Lung (tissue), 12 donors: ENCODE data around the gene FCHO1. TPM values are rescaled to one million over a fixed set of nuclear protein-coding genes. Genes with fewer than 3 reads are reported as not detected.

Source experiments
- ATAC-seq: fragments of 200-7000 bp; cut with Tn5 transposase; one replicate; pipeline ENCODE4 v1.9.1; 2020; ENCODE audit warnings: moderate number of reproducible peaks; ENCODE audit not compliant: insufficient read depth, low FRiP score
- DNase-seq, 3 donors: peaks; one replicate each; pipeline ENCODE4 v3.0.0-alpha.2; 2013 to 2017
- H3K27ac ChIP-seq, 2 donors: one replicate each; pipeline ENCODE4 v1.5.1; 2013; ENCODE audit warnings: mild to moderate bottlenecking in 2 of 2, moderate library complexity in 2 of 2, control low read depth in 1 of 2, inconsistent platforms in 1 of 2, low read depth in 1 of 2, low read length in 1 of 2
- H3K27me3 ChIP-seq, 3 donors: one replicate each; pipeline ENCODE4 v1.5.1; 2013; ENCODE audit warnings: low read length in 2 of 3; ENCODE audit not compliant: control insufficient read depth in 3 of 3, insufficient read depth in 3 of 3
- H3K36me3 ChIP-seq, 4 donors: one replicate each; pipeline ENCODE4 v1.5.1; 2013; ENCODE audit warnings: low read length in 4 of 4, mild to moderate bottlenecking in 1 of 4, moderate library complexity in 1 of 4; ENCODE audit not compliant: control insufficient read depth in 4 of 4, insufficient read depth in 4 of 4
- H3K4me1 ChIP-seq, 5 donors: one replicate each; pipeline ENCODE4 v1.5.1; 2013; ENCODE audit warnings: low read length in 5 of 5, mild to moderate bottlenecking in 2 of 5, moderate library complexity in 1 of 5; ENCODE audit not compliant: control insufficient read depth in 5 of 5, insufficient read depth in 5 of 5
- H3K4me3 ChIP-seq: one replicate; pipeline ENCODE4 v1.5.1; 2013; ENCODE audit warnings: mild to moderate bottlenecking, control low read depth, moderate library complexity
- H3K9ac ChIP-seq, 2 donors: one replicate each; pipeline ENCODE4 v1.5.1; 2013; ENCODE audit warnings: low read length in 2 of 2, control low read depth in 1 of 2; ENCODE audit not compliant: insufficient read depth in 1 of 2
- H3K9me3 ChIP-seq, 4 donors: one replicate each; pipeline ENCODE4 v1.5.1; 2013; ENCODE audit warnings: low read length in 3 of 4, mild to moderate bottlenecking in 1 of 4, moderate library complexity in 1 of 4; ENCODE audit not compliant: control insufficient read depth in 4 of 4, insufficient read depth in 3 of 4
- CTCF ChIP-seq: IDR thresholded peaks from 2 replicates; pipeline ENCODE4 v1.5.1; 2012; ENCODE audit warnings: mild to moderate bottlenecking; ENCODE audit errors: control extremely low read depth, extremely low read depth
- WGBS, 2 donors: extraction: QIAGEN DNeasy Blood & Tissue Kit; methylation state at CpG; one replicate each; pipeline ENCODE4 v1.1.7; 2013; 5-methylcytosine and 5-hydroxymethylcytosine counted together
- polyA plus RNA-seq, 2 donors: library from polyadenylated mRNA; stranded (reverse); fragments of 200-250 nt; gene quantifications; one replicate each; pipeline ENCODE4 v1.2.1, GENCODE V29; 2013
- total RNA-seq, 2 donors: library from RNA; depleted of rRNA in 1 of 2; stranded (reverse); fragments of >200 nt in 1 of 2; gene quantifications; one replicate each; pipeline ENCODE4 v1.2.1, GENCODE V29; 2014 to 2021
- donor health status: control.
- donor health status: control.
- donor health status: Bipolar disorder and iron deficiency.
- donor health status: healthy.
- donor health status: DM: yes; HTN: yes; CAD: no.

The FCHO1 gene
- total and polyA plus RNA-seq, 4 donors: 3.2 to 10.4 (median 7.8) TPM

DNA sequence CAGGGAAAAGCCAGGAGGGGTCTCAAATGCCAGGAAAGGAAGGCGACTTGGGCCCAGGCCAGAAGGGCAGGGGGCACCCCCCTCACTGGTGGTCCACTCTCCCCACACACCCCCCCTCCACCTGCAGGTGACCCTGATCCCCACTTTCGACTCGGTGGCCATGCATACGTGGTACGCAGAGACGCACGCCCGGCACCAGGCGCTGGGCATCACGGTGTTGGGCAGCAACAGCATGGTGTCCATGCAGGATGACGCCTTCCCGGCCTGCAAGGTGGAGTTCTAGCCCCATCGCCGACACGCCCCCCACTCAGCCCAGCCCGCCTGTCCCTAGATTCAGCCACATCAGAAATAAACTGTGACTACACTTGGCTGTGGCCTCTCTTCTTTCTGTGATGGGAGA, 17.1 kb upstream of the FCHO1 start:
- 95 to 96% methylated on average over 16 of the region's 16 CpGs for WGBS, 2 donors
- ATAC-seq (no peak), DNase-seq (no peak)
- Histone ChIP-seq H3K9ac (no peak overlapping the region), H3K36me3 (peaks cover 5 to 48% (median 25%) of the 10 kb centered on the region in 4 donors), H3K9me3 (peaks cover 0 to 5% (median 0%) of the 10 kb centered on the region in 4 donors), H3K27ac (no peak overlapping the region), H3K4me1 (peaks cover 0 to 3% (median 0%) of the 10 kb centered on the region in 5 donors), H3K4me3 (no peak overlapping the region), H3K27me3 (no peaks in the 10 kb centered on the region)
- no peak for TF ChIP-seq CTCF

GRCh38 chr19:17735410-17735809, 15.9 kb upstream of the FCHO1 start:
- H3K27ac ChIP-seq: no peak overlapping the region
- ATAC-seq (no peak), DNase-seq (no peak)
- no peak overlapping the region for H3K4me3 ChIP-seq
- peaks cover 5 to 40% (median 24%) of the 10 kb centered on the region in 4 donors for H3K36me3 ChIP-seq
- H3K9ac ChIP-seq: no peak overlapping the region
- peaks cover 0 to 5% (median 0%) of the 10 kb centered on the region in 4 donors for H3K9me3 ChIP-seq
- no peaks in the 10 kb centered on the region for H3K27me3 ChIP-seq
- peaks cover 0 to 3% (median 0%) of the 10 kb centered on the region in 5 donors for H3K4me1 ChIP-seq
- TF ChIP-seq CTCF: no peak
- 91 to 96% methylated on average over 5 of the region's 5 CpGs for WGBS, 2 donors

- H3K4me1 ChIP-seq: peaks cover 0 to 3% (median 0%) of the 10 kb centered on the region in 5 donors
- no peak for TF ChIP-seq CTCF
- no peaks in the 10 kb centered on the region for H3K27me3 ChIP-seq
- peaks cover 3 to 31% (median 14%) of the 10 kb centered on the region in 4 donors for H3K36me3 ChIP-seq
- peaks cover 0 to 5% (median 0%) of the 10 kb centered on the region in 4 donors for H3K9me3 ChIP-seq
- 88 to 89% methylated on average over 7 of the region's 7 CpGs for WGBS, 2 donors
- DNase-seq (no peak), ATAC-seq (no peak)
- H3K4me3 ChIP-seq: no peak overlapping the region
- H3K9ac ChIP-seq: no peak overlapping the region
- H3K27ac ChIP-seq: no peak overlapping the region
Measured at GRCh38 chr19:17737690-17738153, 13.6 kb upstream of the FCHO1 start.
